SK-N-SH treated with all-trans-retinoic acid at 6 μM for 48 hours (cell line): ENCODE data around the gene GNAQ.

ENCODE experiments used
- ATAC-seq: fragments of 200-7000 bp; cut with Tn5 transposase; 3 replicates; pipeline ENCODE4 v1.9.1; 2020; ENCODE audit warnings: mild to moderate bottlenecking, moderate library complexity
- ARNTL ChIP-seq: fragments of 450-650 bp; formaldehyde crosslinking; IDR thresholded peaks from 2 replicates; pipeline ENCODE4 v1.5.0; 2020; ENCODE audit warnings: low read depth, mild to moderate bottlenecking, moderate library complexity, borderline replicate concordance
- BACH2 ChIP-seq: fragments of 250-450 bp; sonication (Bioruptor Pico); IDR thresholded peaks from 2 replicates; pipeline ENCODE4 v1.9.0; 2021; ENCODE audit warnings: mild to moderate bottlenecking, borderline replicate concordance
- CSDC2 ChIP-seq: fragments of 250-450 bp; sonication (Bioruptor Pico); IDR thresholded peaks from 2 replicates; pipeline ENCODE4 v1.5.0; 2020; ENCODE audit warnings: mild to moderate bottlenecking, moderate library complexity
- ESRRG ChIP-seq: fragments of 250-450 bp; sonication (Bioruptor Pico); IDR thresholded peaks from 2 replicates; pipeline ENCODE4 v1.6.1; 2021; ENCODE audit warnings: mild to moderate bottlenecking
- GLIS3 ChIP-seq: fragments of 250-450 bp; sonication (Bioruptor Pico); IDR thresholded peaks from 2 replicates; pipeline ENCODE4 v1.5.0; 2020; ENCODE audit warnings: mild to moderate bottlenecking, moderate library complexity
- ISL1 ChIP-seq: fragments of 250-450 bp; sonication (Bioruptor Pico); IDR thresholded peaks from 2 replicates; pipeline ENCODE4 v2.1.2; 2022; ENCODE audit warnings: mild to moderate bottlenecking, moderate library complexity
- OSR1 ChIP-seq: fragments of 250-450 bp; sonication (Bioruptor Pico); IDR thresholded peaks from 2 replicates; pipeline ENCODE4 v1.8.0; 2022; ENCODE audit warnings: moderate library complexity, mild to moderate bottlenecking, inconsistent platforms
- PPARA ChIP-seq: fragments of 250-450 bp; sonication (Bioruptor Pico); IDR thresholded peaks from 2 replicates; pipeline ENCODE4 v1.5.0; 2020; ENCODE audit warnings: mild to moderate bottlenecking, borderline replicate concordance
- RARB ChIP-seq: fragments of 250-450 bp; sonication (Bioruptor Pico); IDR thresholded peaks from 2 replicates; pipeline ENCODE4 v1.8.0; 2021; ENCODE audit warnings: mild to moderate bottlenecking, moderate library complexity
- SNAI2 ChIP-seq: fragments of 250-450 bp; sonication (Bioruptor Pico); IDR thresholded peaks from 2 replicates; pipeline ENCODE4 v1.5.0; 2020; ENCODE audit warnings: mild to moderate bottlenecking, moderate library complexity
- TCF4 ChIP-seq: fragments of 250-450 bp; sonication (Bioruptor Pico); IDR thresholded peaks from 2 replicates; pipeline ENCODE4 v1.8.0; 2021; ENCODE audit warnings: mild to moderate bottlenecking, moderate library complexity, borderline replicate concordance
- TOX ChIP-seq: fragments of 250-450 bp; sonication (Bioruptor Pico); IDR thresholded peaks from 2 replicates; pipeline ENCODE4 v1.8.0; 2021; ENCODE audit warnings: mild to moderate bottlenecking, moderate library complexity, borderline replicate concordance
- ZC3H10 ChIP-seq: fragments of 250-450 bp; sonication (Bioruptor Pico); IDR thresholded peaks from 2 replicates; pipeline ENCODE4 v1.5.1; 2021; ENCODE audit warnings: mild to moderate bottlenecking, moderate library complexity
- ZFP3 ChIP-seq: fragments of 250-450 bp; sonication (Bioruptor Pico); IDR thresholded peaks from 2 replicates; pipeline ENCODE4 v1.5.0; 2020; ENCODE audit warnings: mild to moderate bottlenecking, moderate library complexity
- ZFP30 ChIP-seq: fragments of 450-650 bp; formaldehyde crosslinking; IDR thresholded peaks from 2 replicates; pipeline ENCODE4 v1.5.0; 2022; ENCODE audit warnings: mild to moderate bottlenecking, moderate library complexity
- ZNF565 ChIP-seq: fragments of 450-650 bp; formaldehyde crosslinking; conservative IDR thresholded peaks from 2 replicates; pipeline ENCODE4 v1.5.0; 2020; ENCODE audit warnings: low read depth, mild to moderate bottlenecking, moderate library complexity
- ZNF70 ChIP-seq: fragments of 450-650 bp; formaldehyde crosslinking; IDR thresholded peaks from 2 replicates; pipeline ENCODE4 v1.5.0; 2020; ENCODE audit warnings: mild to moderate bottlenecking, moderate library complexity
- ZNF8 ChIP-seq: fragments of 450-650 bp; formaldehyde crosslinking; IDR thresholded peaks from 2 replicates; pipeline ENCODE4 v1.5.0; 2020; ENCODE audit warnings: mild to moderate bottlenecking, moderate library complexity
- TF ChIP-seq, protein P1 (sequence below): fragments of 250-450 bp; sonication (Bioruptor Pico); IDR thresholded peaks from 2 replicates; pipeline ENCODE4 v1.8.0; 2021; ENCODE audit warnings: low read depth, mild to moderate bottlenecking, moderate library complexity, borderline replicate concordance
- TF ChIP-seq, protein P2 (sequence below): fragments of 250-450 bp; sonication (Bioruptor Pico); IDR thresholded peaks from 2 replicates; pipeline ENCODE4 v1.5.1; 2021; ENCODE audit warnings: mild to moderate bottlenecking, moderate library complexity
- TF ChIP-seq, protein P3 (sequence below): fragments of 250-450 bp; sonication (Bioruptor Pico); IDR thresholded peaks from 2 replicates; pipeline ENCODE4 v1.5.1; 2020; ENCODE audit warnings: low read depth, mild to moderate bottlenecking, moderate library complexity
- TF ChIP-seq, protein P4 (sequence below): fragments of 250-450 bp; sonication (Bioruptor Pico); IDR thresholded peaks from 2 replicates; pipeline ENCODE4 v1.8.0; 2020; ENCODE audit warnings: mild to moderate bottlenecking, moderate library complexity, borderline replicate concordance

The GNAQ gene

GRCh38 chr9:77916410-77916819 lies 115.2 kb downstream of the GNAQ start:
- no peak for ATAC-seq
- TF ChIP-seq RARB (CRISPR knock-in tag) (no peak), OSR1 (CRISPR knock-in tag) (no peak), ZC3H10 (CRISPR knock-in tag) (no peak), ZFP3 (CRISPR knock-in tag) (no peak), GLIS3 (no peak), ESRRG (CRISPR knock-in tag) (no peak), ZNF565 (CRISPR knock-in tag) (no peak), ZFP30 (CRISPR knock-in tag) (no peak), PPARA (CRISPR knock-in tag) (no peak), TCF4 (no peak), ZNF70 (no peak), ZNF8 (CRISPR knock-in tag) (no peak), CSDC2 (CRISPR knock-in tag) (no peak), ARNTL (CRISPR knock-in tag) (no peak), TOX (CRISPR knock-in tag) (no peak), ISL1 (no peak), SNAI2 (CRISPR knock-in tag) (no peak)
- TF ChIP-seq, protein P1, sequence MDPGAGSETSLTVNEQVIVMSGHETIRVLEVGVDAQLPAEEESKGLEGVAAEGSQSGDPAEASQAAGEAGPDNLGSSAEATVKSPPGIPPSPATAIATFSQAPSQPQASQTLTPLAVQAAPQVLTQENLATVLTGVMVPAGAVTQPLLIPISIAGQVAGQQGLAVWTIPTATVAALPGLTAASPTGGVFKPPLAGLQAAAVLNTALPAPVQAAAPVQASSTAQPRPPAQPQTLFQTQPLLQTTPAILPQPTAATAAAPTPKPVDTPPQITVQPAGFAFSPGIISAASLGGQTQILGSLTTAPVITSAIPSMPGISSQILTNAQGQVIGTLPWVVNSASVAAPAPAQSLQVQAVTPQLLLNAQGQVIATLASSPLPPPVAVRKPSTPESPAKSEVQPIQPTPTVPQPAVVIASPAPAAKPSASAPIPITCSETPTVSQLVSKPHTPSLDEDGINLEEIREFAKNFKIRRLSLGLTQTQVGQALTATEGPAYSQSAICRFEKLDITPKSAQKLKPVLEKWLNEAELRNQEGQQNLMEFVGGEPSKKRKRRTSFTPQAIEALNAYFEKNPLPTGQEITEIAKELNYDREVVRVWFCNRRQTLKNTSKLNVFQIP (CRISPR knock-in tag) = no peak
- TF ChIP-seq, protein P2, sequence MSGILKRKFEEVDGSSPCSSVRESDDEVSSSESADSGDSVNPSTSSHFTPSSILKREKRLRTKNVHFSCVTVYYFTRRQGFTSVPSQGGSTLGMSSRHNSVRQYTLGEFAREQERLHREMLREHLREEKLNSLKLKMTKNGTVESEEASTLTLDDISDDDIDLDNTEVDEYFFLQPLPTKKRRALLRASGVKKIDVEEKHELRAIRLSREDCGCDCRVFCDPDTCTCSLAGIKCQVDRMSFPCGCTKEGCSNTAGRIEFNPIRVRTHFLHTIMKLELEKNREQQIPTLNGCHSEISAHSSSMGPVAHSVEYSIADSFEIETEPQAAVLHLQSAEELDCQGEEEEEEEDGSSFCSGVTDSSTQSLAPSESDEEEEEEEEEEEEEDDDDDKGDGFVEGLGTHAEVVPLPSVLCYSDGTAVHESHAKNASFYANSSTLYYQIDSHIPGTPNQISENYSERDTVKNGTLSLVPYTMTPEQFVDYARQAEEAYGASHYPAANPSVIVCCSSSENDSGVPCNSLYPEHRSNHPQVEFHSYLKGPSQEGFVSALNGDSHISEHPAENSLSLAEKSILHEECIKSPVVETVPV (CRISPR knock-in tag) = no peak
- TF ChIP-seq, protein P3, sequence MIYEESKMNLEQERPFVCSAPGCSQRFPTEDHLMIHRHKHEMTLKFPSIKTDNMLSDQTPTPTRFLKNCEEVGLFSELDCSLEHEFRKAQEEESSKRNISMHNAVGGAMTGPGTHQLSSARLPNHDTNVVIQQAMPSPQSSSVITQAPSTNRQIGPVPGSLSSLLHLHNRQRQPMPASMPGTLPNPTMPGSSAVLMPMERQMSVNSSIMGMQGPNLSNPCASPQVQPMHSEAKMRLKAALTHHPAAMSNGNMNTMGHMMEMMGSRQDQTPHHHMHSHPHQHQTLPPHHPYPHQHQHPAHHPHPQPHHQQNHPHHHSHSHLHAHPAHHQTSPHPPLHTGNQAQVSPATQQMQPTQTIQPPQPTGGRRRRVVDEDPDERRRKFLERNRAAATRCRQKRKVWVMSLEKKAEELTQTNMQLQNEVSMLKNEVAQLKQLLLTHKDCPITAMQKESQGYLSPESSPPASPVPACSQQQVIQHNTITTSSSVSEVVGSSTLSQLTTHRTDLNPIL (CRISPR knock-in tag) = no peak

DNA sequence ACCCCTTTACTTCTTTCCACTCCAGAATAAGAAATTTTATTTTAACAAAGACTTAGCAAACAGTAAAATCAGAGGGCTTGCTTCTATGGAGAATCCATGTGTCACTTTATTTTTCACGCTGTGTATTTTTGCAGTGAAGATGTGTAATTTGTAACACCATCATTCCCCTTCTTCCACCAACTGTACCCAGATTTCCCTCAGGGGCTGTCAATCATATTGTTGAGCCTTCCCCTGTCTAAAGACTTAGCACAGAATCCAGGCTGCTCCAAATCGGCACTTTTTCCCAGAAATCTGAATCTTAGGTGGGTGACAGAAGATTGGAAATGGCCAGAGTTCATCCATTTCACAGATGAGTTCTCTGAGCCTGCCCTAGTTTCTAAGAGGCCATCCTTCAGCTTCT lies 115.9 kb downstream of the GNAQ start:
- ATAC-seq = no peak
- TF ChIP-seq ISL1 (no peak), BACH2 (CRISPR knock-in tag) (no peak), OSR1 (CRISPR knock-in tag) (no peak), TOX (CRISPR knock-in tag) (no peak), ZNF70 (no peak), ZNF565 (CRISPR knock-in tag) (no peak), GLIS3 (no peak), TCF4 (no peak), ZFP3 (CRISPR knock-in tag) (no peak)
- TF ChIP-seq, protein P3 (CRISPR knock-in tag) = no peak
- TF ChIP-seq, protein P4, sequence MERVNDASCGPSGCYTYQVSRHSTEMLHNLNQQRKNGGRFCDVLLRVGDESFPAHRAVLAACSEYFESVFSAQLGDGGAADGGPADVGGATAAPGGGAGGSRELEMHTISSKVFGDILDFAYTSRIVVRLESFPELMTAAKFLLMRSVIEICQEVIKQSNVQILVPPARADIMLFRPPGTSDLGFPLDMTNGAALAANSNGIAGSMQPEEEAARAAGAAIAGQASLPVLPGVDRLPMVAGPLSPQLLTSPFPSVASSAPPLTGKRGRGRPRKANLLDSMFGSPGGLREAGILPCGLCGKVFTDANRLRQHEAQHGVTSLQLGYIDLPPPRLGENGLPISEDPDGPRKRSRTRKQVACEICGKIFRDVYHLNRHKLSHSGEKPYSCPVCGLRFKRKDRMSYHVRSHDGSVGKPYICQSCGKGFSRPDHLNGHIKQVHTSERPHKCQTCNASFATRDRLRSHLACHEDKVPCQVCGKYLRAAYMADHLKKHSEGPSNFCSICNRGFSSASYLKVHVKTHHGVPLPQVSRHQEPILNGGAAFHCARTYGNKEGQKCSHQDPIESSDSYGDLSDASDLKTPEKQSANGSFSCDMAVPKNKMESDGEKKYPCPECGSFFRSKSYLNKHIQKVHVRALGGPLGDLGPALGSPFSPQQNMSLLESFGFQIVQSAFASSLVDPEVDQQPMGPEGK (CRISPR knock-in tag) = no peak
- TF ChIP-seq, protein P1 (CRISPR knock-in tag) = no peak
